ENCODE results near the gene NTM.

Gene NTM

GRCh38 chr11:132264616-132265015, 894.2 kb downstream of the NTM start:
- TF ChIP-seq CTCF (conservative IDR thresholded peaks at IDR 0.05; ENCODE audit: low read length): no peak
- no peak for DNase-seq (ENCODE audit: low read depth)

GRCh38 chr11:132278801-132279574, 908.6 kb downstream of the NTM start:
- H3K4me3 ChIP-seq (ENCODE audit: low read length): no peak overlapping the region
- TF ChIP-seq CTCF (conservative IDR thresholded peaks at IDR 0.05; ENCODE audit: low read length): peak; percentile 77
- peak; percentile 57 for DNase-seq (ENCODE audit: low read depth)

More at GRCh38 chr11:132264616-132265015, 894.2 kb downstream of the NTM start:
- no peak overlapping the region for H3K4me3 ChIP-seq (ENCODE audit: low read length)

DNA sequence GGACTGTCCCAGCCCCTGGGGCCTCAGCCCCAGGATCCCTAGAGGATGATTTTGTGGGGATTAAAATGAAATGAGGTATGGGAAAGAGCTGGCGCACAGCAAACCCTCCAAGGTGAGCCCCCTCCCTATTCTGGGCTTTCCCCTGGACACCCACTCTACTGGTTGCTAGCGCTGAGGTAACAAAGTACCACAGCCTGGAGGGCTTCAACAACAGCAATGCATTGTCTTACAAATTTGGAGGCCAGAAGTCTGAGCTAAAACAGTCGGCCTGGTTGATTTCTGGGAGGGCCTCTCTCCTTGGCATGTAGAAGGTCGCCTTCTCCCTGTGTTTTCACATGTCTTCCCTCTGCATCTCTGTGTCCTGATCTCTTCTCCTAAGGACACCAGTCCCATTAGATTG, 913.6 kb downstream of the NTM start:
- TF ChIP-seq CTCF (conservative IDR thresholded peaks at IDR 0.05; ENCODE audit: low read length): no peak
- no peak overlapping the region for H3K4me3 ChIP-seq (ENCODE audit: low read length)
- DNase-seq (ENCODE audit: low read depth): no peak

DNA sequence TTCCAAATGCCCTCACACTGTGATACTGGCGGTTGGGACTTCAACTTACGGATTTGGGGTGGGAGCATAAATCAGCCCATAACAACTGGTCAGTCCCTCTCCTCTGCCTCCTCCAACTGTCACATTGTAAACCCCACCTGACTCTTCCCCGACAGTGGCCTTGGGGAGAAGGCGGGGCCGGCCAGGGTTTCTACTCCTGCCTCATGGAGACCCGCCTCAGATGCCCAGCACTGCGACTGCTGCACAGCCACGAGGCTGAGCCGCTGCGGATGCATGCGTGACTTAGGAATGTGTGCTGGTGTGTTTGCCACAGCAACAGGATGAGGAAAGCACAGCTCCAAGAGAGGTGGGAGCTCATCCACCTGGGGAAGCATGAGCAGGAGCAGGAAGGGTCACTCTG, 914.2 kb downstream of the NTM start:
- no peak for TF ChIP-seq CTCF (conservative IDR thresholded peaks at IDR 0.05; ENCODE audit: low read length)
- DNase-seq (ENCODE audit: low read depth): no peak
- no peak overlapping the region for H3K4me3 ChIP-seq (ENCODE audit: low read length)

DNA sequence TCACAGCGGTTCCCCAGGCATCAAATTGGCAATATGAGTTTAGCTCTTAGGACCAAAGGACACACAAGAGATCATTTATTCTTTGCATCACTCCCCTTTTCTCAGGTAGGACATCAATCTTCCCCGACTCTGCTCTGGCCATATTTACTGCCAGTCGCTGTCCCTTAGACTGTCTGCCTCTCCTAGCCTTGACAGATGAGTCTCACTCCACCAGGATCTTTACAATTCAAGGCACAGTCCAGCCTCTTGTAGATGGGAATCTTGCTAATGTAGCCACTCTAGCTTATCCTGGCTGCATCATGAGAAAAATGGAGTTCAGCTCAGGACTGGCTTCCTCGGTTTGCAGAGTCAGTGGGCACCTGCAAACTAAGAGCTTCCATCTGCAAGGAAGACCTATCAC, 915.2 kb downstream of the NTM start:
- H3K4me3 ChIP-seq (ENCODE audit: low read length): no peak overlapping the region
- no peak for TF ChIP-seq CTCF (conservative IDR thresholded peaks at IDR 0.05; ENCODE audit: low read length)
- no peak for DNase-seq (ENCODE audit: low read depth)

DNA sequence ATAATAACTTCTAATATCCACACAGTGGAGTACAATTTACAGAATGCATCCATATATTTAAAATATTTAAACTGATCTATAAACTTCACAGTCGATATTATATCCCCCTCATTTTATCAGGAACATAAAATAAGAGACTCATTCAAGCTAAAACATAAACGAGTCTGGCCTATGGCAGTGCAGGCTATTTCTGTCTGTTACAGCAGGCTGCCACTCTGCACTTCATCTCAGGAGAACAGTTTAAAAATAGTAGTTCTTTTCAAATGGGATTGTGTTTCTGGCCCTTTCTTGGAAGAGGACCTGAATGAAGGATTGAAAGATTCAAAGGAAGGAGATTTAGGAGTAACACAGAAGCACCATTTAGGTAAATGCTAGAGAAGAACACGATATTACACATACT, 915.7 kb downstream of the NTM start:
- TF ChIP-seq CTCF (conservative IDR thresholded peaks at IDR 0.05; ENCODE audit: low read length): no peak
- H3K4me3 ChIP-seq (ENCODE audit: low read length): no peak overlapping the region
- no peak for DNase-seq (ENCODE audit: low read depth)

DNA sequence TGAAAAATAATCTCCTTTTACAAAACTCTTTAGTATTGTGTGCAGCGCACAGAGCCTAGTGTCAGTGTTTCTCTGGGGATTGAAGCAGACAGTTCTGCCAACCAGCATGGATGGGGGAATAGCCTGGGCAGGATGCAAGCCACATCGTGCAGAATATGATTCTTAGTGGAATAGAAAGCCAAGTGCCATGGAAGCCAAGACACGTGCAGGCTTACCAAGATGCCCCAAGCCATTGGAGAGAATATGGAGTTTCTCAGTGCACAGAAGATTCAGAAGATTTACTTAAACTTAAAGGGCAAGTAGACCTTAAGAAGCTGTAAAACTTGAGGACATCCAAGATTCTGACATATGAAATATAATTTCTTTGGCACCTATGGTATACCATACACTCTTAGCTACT, 917.6 kb downstream of the NTM start:
- DNase-seq (ENCODE audit: low read depth): no peak
- TF ChIP-seq CTCF (conservative IDR thresholded peaks at IDR 0.05; ENCODE audit: low read length): no peak
- no peak overlapping the region for H3K4me3 ChIP-seq (ENCODE audit: low read length)
